GM13977 (cell line): ENCODE data around the gene ANGEL2.

Source experiments
- DNase-seq: peaks from one replicate; pipeline ENCODE4 v3.0.0; 2012; ENCODE audit warnings: low spot score
- in situ Hi-C: fragments of 300-500 bp; cut with MboI; formaldehyde crosslinking; loops from one replicate; pipeline ENCODE4 v1.12.0; 2022; ENCODE audit warnings: low sequenced_read_pairs, low pct_unique_long_range_greater_than_20kb, mixed read lengths, inconsistent platforms; ENCODE audit not compliant: unreplicated experiment
- TF ChIP-seq, protein P1 (sequence below): IDR thresholded peaks from 2 replicates; pipeline ENCODE4 v1.5.1; 2012; ENCODE audit warnings: mild to moderate bottlenecking, control low read depth; ENCODE audit not compliant: insufficient read depth; ENCODE audit errors: extremely low read depth, missing control alignments

Gene ANGEL2

DNA sequence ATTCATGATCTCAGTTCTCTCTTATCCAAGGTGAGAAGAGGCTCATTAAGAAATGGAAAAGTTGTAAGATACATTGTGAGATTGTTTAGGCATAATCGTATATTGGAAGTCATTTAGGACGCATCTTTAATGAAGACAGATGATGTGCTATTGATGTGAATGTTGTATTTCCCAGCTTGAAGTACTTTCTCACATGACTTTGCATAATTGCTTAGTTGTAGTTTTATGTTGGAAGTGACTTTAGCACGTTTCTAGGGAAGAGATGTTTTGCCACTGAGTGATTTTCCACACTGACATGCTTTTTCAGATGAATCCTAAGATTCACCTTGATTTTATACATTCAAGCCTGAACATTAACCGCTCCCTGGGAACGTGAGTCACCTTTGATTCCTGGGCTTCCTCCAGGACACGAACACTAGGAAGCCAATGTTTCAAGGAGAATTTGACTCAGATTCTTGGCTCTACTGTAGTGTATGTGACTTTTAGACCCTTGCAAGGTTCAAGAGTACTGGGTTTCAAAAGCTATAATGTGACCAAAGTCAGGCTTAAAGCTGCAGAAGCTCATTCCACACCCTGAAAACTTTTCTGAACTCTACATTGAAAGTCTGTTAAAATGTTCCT lies 27.9 kb downstream of the ANGEL2 start:
- DNase-seq: no peak
- TF ChIP-seq, protein P1, sequence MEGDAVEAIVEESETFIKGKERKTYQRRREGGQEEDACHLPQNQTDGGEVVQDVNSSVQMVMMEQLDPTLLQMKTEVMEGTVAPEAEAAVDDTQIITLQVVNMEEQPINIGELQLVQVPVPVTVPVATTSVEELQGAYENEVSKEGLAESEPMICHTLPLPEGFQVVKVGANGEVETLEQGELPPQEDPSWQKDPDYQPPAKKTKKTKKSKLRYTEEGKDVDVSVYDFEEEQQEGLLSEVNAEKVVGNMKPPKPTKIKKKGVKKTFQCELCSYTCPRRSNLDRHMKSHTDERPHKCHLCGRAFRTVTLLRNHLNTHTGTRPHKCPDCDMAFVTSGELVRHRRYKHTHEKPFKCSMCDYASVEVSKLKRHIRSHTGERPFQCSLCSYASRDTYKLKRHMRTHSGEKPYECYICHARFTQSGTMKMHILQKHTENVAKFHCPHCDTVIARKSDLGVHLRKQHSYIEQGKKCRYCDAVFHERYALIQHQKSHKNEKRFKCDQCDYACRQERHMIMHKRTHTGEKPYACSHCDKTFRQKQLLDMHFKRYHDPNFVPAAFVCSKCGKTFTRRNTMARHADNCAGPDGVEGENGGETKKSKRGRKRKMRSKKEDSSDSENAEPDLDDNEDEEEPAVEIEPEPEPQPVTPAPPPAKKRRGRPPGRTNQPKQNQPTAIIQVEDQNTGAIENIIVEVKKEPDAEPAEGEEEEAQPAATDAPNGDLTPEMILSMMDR: no peak
- in situ Hi-C loops: loop anchor here (10.0 to 25.0 kb wide), 3 partner anchors 173 to 526 kb away; no protein-coding TSS in a partner anchor

DNA sequence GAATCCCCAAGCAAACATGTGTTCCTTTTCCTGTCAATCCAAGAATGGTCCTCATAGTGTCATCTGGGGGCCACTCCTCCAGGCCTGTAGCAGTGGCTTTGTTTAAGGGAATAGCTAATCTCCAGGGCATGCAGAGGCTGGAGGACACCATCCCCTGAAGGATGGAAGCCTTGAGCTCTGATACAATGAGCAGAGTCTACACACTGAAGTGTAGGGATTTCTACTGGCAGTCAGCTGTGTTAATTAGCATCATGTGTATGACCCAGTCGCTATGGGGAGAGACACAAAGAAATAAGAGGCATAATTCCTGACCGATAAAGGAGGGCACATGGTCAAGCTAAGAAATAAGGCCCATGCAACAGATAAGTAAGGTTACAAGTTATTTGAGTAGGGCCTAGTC lies 29.1 kb downstream of the ANGEL2 start:
- TF ChIP-seq, protein P1: no peak
- in situ Hi-C loops: loop anchor here (10.0 to 25.0 kb wide), 3 partner anchors 172 to 524 kb away; no protein-coding TSS in a partner anchor
- no peak for DNase-seq

GRCh38 chr1:212984522-212985291 lies 31.0 kb downstream of the ANGEL2 start:
- in situ Hi-C loops: loop anchor here (10.0 to 25.0 kb wide), 3 partner anchors 170 to 522 kb away; no protein-coding TSS in a partner anchor
- TF ChIP-seq, protein P1: no peak

DNA sequence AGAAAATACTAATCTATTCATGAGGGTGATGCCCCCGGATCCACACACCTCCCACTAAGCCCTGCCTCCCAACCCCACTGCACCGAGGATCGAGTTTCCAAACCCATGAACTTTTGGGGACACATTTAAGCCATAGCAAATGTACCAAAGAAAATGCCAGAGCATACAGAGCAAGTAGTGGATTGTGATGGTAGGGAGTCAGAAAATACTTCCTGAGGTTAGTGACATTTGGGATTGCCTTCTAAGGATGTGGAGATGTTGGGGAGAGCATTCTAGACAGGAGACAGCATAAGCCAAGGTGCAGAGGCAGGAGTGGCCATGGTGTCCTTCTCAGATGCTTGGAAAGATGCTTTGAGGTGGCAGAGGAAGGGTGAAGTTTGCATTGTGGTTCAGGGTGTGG lies 32.2 kb downstream of the ANGEL2 start:
- in situ Hi-C loops: loop anchor here (10.0 to 25.0 kb wide), 3 partner anchors 169 to 521 kb away; no protein-coding TSS in a partner anchor
- TF ChIP-seq, protein P1: no peak
- no peak for DNase-seq

More at GRCh38 chr1:212984522-212985291, 31.0 kb downstream of the ANGEL2 start:
- DNase-seq: no peak

GRCh38 chr1:212982430-212983152 lies 33.1 kb downstream of the ANGEL2 start:
- in situ Hi-C loops: loop anchor here (10.0 to 25.0 kb wide), 3 partner anchors 168 to 520 kb away; no protein-coding TSS in a partner anchor
- TF ChIP-seq, protein P1: no peak
- no peak for DNase-seq
